Measurements from ENCODE around the gene CKS2. TPM values are rescaled to one million over a fixed set of nuclear protein-coding genes. Genes with fewer than 3 reads are reported as not detected.

Gene CKS2
- polyA plus RNA-seq, 1 experiment, result 128 TPM

GRCh38 chr9:89325733-89326132 is 14.7 kb downstream of the CKS2 start:
- Histone ChIP-seq H3K27me3 (ENCODE audit: control insufficient read depth, insufficient read depth, low read length) (no peaks in the 10 kb centered on the region), H3K4me3 (ENCODE audit: low read depth, low read length) (no peak overlapping the region), H3K36me3 (ENCODE audit: control insufficient read depth, insufficient read depth, low read length) (peaks cover 7% of the 10 kb centered on the region)
- POLR2A ChIA-PET, result no interaction called here
- CTCF ChIA-PET, result interaction anchor here (1.1 to 9.0 kb wide), 2 partner anchors 194 to 224 kb away, joined by 3 to 45 read pairs; no protein-coding TSS in a partner anchor
- TF ChIP-seq, protein P1, sequence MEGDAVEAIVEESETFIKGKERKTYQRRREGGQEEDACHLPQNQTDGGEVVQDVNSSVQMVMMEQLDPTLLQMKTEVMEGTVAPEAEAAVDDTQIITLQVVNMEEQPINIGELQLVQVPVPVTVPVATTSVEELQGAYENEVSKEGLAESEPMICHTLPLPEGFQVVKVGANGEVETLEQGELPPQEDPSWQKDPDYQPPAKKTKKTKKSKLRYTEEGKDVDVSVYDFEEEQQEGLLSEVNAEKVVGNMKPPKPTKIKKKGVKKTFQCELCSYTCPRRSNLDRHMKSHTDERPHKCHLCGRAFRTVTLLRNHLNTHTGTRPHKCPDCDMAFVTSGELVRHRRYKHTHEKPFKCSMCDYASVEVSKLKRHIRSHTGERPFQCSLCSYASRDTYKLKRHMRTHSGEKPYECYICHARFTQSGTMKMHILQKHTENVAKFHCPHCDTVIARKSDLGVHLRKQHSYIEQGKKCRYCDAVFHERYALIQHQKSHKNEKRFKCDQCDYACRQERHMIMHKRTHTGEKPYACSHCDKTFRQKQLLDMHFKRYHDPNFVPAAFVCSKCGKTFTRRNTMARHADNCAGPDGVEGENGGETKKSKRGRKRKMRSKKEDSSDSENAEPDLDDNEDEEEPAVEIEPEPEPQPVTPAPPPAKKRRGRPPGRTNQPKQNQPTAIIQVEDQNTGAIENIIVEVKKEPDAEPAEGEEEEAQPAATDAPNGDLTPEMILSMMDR (IDR thresholded peaks at IDR 0.05; ENCODE audit: insufficient read depth, low read depth, low read length), result no peak
- DNase-seq (ENCODE audit: low read depth), result no peak

GRCh38 chr9:89328064-89328463 is 17.1 kb downstream of the CKS2 start:
- POLR2A ChIA-PET, result no interaction called here
- H3K4me3 ChIP-seq (ENCODE audit: low read depth, low read length), result no peak overlapping the region
- CTCF ChIA-PET, result no interaction called here
- H3K27me3 ChIP-seq (ENCODE audit: control insufficient read depth, insufficient read depth, low read length), result no peaks in the 10 kb centered on the region
- TF ChIP-seq, protein P1 (IDR thresholded peaks at IDR 0.05; ENCODE audit: insufficient read depth, low read depth, low read length), result no peak
- peaks cover 10% of the 10 kb centered on the region for H3K36me3 ChIP-seq (ENCODE audit: control insufficient read depth, insufficient read depth, low read length)
- DNase-seq (ENCODE audit: low read depth), result no peak

- Histone ChIP-seq H3K27me3 (ENCODE audit: control insufficient read depth, insufficient read depth, low read length) (no peaks in the 10 kb centered on the region), H3K4me3 (ENCODE audit: low read depth, low read length) (no peak overlapping the region), H3K36me3 (ENCODE audit: control insufficient read depth, insufficient read depth, low read length) (peaks cover 11% of the 10 kb centered on the region)
- ChIA-PET CTCF (interaction anchor here (1.1 kb wide), 1 partner anchor 10 kb away, joined by 4 read pairs; no protein-coding TSS in a partner anchor), POLR2A (no interaction called here)
- TF ChIP-seq, protein P1 (IDR thresholded peaks at IDR 0.05; ENCODE audit: insufficient read depth, low read depth, low read length), result no peak
- DNase-seq (ENCODE audit: low read depth), result no peak
Measured at GRCh38 chr9:89329917-89330316, 18.9 kb downstream of the CKS2 start.

- Histone ChIP-seq H3K36me3 (ENCODE audit: control insufficient read depth, insufficient read depth, low read length) (peaks cover 12% of the 10 kb centered on the region), H3K27me3 (ENCODE audit: control insufficient read depth, insufficient read depth, low read length) (no peaks in the 10 kb centered on the region), H3K4me3 (ENCODE audit: low read depth, low read length) (no peak overlapping the region)
- DNase-seq (ENCODE audit: low read depth), result no peak
- TF ChIP-seq, protein P1 (IDR thresholded peaks at IDR 0.05; ENCODE audit: insufficient read depth, low read depth, low read length), result no peak
- ChIA-PET POLR2A (no interaction called here), CTCF (no interaction called here)
Measured at GRCh38 chr9:89330513-89330912, 19.5 kb downstream of the CKS2 start.

DNA sequence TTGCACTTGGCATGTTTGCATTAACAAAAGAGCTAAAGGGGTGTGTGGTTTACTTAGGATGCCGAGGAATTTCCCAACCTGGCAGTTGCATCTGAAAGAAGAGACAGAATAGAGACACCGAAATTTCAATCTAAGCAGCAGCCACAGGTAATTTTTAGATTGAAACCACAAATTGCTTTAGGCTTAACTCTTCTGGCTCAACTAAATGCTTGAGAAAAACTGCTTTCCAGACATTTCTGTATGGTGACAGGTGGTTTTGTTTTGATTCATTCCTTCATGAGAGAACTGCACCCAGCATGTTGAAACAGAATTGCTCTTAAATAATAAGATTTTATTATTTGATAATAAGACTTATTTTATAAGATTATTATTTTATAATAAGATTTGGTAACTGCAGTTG is 28.8 kb downstream of the CKS2 start:
- CTCF ChIA-PET, result interaction anchor here (0.8 to 1.0 kb wide), 2 partner anchors 11 to 13 kb away, joined by 4 read pairs; no protein-coding TSS in a partner anchor
- Histone ChIP-seq H3K36me3 (ENCODE audit: control insufficient read depth, insufficient read depth, low read length) (peaks cover 11% of the 10 kb centered on the region), H3K4me3 (ENCODE audit: low read depth, low read length) (no peak overlapping the region), H3K27me3 (ENCODE audit: control insufficient read depth, insufficient read depth, low read length) (no peaks in the 10 kb centered on the region)
- TF ChIP-seq, protein P1 (IDR thresholded peaks at IDR 0.05; ENCODE audit: insufficient read depth, low read depth, low read length), result no peak
- POLR2A ChIA-PET, result no interaction called here
- no peak for DNase-seq (ENCODE audit: low read depth)
